Stimulated activated CD4-positive, alpha-beta T cell treated with anti-CD3 and anti-CD28 coated beads, Interleukin-15, amount 100 ng/mL, for 48 hours (primary cell): ENCODE results near the gene DNAH6.

Experiments used
- DNase-seq, 2 donors: peaks; one replicate each; pipeline ENCODE4 v3.0.0-alpha.2; 2020; ENCODE audit warnings: low read depth in 2 of 2

The DNAH6 gene

DNA sequence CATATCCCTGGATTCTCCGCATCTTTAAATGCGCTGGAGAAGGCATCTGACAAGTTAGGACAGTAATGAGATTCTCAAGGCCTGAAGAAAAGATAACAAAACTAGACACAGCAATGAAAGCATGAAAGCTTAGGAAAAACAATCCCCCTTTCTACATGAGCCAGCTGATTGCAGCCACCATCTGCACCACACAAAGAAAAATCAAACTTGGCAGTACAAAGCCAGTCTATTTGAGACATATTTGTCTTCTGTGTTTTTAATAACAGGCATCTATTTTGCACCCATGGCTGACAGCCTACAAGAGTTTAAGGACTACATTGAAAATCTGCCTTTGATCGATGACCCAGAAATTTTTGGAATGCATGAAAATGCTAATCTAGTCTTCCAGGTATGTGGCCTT is 281.0 kb downstream of the DNAH6 start:
- DNase-seq = no peak

DNA sequence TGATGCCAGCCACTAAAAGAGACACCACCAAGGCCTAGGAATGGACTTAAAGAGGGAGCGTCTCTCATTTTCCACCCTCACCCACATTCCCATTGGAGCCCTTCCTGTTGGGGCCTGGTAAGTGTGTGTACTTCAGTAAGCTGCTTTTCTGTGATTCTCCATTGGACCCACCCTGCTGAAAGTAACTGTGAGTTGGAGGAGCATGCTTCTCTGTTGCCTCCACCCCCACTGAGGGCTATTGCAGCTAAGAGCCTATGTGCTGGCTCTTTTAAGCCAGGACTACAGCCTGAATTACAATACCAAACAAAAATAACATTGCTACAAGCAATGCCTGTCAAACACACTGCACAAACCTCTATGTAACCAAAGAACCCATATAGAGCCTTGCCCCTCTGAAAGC is 283.5 kb downstream of the DNAH6 start:
- DNase-seq = no peak

DNA sequence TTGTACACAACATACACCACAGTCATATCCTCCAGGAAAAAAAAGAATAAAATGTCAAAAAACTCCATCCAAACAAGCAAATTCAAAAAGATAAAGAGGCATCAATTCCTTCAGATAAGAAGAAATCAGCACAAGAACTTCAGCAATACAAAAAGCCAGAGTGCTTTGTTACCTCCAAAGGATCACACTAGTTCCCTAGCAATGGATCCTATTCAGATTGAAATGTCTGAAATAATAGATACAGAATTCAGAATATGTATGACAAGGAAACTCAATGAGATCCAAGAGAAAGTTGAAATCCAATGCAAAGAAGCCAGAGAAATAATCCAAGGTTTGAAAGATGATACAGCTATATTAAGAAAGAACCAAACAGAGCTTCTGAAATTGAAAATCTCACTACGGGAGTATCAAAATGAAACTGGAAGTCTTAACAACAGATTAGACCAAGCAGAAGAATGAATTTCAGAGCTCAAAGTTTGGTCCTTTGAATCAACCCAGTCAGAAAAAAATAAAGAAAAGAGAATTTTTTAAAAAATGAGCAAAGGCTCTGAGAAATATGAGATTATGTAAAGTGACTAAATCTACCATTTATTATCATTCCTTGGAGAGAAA is 284.0 kb downstream of the DNAH6 start:
- DNase-seq = no peak

DNA sequence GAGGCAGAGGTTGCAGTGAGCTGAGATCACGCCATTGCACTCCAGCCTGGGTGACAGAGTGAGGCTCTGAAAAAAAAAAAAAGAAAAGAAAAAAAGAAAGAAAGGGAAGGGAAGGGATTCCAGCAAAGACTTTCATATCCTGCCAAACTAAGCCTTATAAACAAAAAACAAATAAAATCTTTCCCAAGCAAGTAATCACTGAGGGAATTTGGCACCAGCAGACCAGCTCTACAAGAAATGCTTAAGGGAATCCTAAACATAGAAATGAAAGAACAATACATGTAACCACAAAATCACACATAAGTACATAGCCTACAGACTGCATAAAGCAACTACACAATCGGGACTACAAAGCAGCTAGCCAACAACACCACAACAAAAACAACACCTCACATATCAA is 285.5 kb downstream of the DNAH6 start:
- no peak for DNase-seq

DNA sequence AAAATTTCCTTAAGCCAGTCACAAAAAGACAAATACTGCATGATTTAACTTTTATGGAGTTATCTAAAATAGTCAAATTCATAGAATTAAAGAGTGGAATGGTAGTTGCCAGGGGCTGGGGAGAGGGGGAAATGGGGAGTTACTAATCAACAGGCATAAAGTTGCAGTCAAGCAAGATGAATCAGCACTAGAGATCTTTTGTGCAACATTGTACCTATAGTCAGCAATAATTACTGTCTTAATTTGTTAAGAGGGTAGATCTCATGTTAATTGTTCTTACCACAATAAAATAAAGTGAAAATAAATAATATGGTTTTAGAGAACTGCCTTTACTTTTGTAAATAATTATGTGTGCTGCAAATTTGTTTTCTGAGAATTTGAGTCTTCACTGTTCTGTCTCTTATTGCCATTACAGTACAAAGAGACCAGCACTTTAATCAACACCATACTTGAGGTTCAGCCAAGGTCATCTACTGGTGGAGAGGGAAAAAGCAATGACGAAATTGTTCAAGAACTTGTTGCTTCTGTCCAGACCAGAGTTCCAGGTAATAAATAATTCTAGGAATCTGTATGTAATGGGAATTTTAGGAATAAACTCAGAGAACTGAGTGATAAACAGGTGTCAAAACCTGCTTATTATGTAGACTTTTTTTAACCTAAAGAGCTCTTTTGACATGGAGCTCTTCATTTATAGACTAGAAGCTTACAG is 289.1 kb downstream of the DNAH6 start:
- DNase-seq = no peak

- no peak for DNase-seq
Measured at GRCh38 chr2:84807063-84807485, 290.8 kb downstream of the DNAH6 start.

- no peak for DNase-seq
Measured at GRCh38 chr2:84808279-84808678, 292.0 kb downstream of the DNAH6 start.

GRCh38 chr2:84811839-84812431 is 295.6 kb downstream of the DNAH6 start:
- DNase-seq = no peak

DNA sequence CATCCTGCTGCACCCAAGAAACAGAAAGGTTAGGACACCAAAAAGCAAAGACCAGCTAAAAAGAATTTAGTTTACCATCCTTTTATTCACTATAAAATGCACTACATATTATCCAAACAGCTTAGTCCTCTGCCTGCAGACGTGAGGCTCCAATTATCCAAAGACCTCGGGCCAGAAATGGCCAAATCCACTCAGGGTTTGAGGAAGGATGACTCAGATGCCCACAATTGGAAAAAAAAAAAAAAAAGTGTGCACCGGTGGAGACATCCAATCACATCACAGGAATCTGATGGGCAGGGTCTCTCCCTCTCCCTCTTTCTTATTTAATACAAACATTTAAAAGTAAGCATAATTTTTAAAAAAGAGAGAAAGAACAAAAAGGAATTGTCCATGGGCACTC is 298.8 kb downstream of the DNAH6 start:
- no peak for DNase-seq

- DNase-seq = no peak
Measured at GRCh38 chr2:84816426-84817026, 300.2 kb downstream of the DNAH6 start.

- DNase-seq = no peak
Measured at GRCh38 chr2:84817239-84817655, 300.9 kb downstream of the DNAH6 start.

- no peak for DNase-seq
Measured at GRCh38 chr2:84821806-84822205, 305.5 kb downstream of the DNAH6 start.

DNA sequence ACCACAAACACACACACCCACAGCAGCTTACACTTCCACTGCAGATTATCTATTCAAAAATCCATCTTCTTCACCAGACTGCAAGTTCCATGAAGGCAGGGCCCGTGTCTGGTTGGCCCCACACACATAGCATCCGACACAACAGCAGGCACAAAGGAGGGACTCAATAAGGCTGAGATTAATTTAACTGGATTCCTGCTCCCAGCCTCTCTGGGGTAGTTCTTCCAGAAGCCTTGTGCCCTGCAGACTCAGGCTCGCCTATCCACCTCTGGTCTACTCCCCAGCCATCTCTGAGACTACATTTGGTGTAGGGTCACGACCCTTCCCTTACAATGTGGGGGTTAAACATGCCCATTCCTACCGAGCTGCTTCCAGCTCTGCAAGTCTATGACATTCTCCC is 306.9 kb downstream of the DNAH6 start:
- DNase-seq = no peak

GRCh38 chr2:84823788-84824187 is 307.5 kb downstream of the DNAH6 start:
- no peak for DNase-seq

DNA sequence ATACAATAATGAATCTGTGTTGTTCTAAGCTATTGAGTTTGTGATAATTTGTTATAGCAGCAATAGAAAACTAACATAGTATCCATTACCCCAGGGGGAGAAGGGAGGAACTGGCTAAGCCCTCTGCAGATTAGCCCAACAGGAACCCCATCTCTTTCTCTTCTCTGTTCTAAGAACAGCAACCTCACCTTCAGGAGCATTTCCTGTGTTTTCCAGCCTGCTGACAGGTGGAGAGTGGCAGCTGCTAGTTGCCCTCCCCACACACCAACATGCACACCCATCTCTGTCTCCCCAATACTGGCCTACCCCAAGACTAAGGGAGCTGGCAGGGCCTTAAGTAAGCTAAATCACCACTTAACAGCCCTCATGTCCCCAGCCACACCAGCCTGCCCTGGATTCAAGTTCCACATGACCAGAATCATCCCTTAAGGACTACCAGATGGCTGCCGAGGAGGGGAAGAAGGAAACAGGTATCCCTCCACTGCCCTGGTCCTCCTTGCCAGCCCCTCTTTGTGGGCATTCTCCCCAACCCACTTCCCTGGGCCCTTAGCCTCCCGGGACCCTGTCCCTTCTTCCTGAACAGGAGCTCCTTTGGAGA is 311.8 kb downstream of the DNAH6 start:
- no peak for DNase-seq

DNA sequence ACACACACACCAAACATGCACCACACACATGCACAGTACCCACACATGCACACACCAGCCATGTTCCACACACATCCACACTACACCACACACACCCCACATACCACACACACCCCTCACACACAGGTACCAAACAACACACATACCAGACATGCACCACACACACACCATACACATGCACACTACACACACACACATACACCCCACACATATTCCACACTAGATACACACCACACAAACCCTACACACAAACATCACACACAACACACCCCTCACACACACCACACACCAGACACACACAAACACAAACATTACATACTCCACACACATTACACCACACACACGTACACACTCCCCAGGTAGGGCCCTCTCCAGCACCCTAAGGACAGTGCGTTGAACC is 313.4 kb downstream of the DNAH6 start:
- DNase-seq = no peak

- no peak for DNase-seq
Measured at GRCh38 chr2:84830095-84830494, 313.8 kb downstream of the DNAH6 start.

DNA sequence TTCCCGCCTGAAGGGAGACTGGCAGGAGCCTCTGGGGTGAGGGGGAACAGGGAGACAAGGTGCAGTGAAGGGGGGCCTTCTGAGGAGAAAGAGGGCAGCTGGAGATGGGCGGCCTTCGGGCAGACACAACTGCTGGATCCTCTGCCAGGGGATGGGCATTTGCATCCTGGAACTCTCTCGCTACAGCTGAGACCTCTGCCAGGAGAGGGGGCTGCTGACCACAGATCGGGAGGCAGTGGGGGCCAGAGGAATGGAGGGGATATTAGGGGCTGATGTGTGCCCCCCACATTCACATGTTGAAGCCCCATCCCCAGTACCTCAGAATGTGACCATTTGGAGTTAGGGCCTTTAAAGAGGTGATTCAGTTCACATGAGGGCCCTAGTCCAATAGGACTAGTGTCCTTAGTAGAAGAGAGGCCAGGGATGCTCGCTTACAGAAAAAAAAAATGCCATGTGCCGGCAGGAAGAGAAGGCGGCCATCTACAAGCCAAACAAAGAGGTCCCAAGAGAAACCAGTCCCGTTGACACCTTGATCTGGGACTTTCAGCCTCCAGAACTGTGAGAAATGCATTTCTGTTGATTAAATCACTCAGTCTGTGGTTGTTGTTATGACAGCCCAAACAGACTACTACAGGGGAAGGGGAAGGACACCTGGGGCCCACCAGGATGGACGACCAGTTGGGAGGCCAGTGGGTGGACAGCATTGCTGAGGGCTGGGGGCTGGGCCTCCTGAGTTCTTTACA is 314.6 kb downstream of the DNAH6 start:
- DNase-seq = no peak

- no peak for DNase-seq
Measured at GRCh38 chr2:84832772-84833461, 316.6 kb downstream of the DNAH6 start.

- DNase-seq = no peak
Measured at GRCh38 chr2:84833481-84834150, 317.3 kb downstream of the DNAH6 start.

DNA sequence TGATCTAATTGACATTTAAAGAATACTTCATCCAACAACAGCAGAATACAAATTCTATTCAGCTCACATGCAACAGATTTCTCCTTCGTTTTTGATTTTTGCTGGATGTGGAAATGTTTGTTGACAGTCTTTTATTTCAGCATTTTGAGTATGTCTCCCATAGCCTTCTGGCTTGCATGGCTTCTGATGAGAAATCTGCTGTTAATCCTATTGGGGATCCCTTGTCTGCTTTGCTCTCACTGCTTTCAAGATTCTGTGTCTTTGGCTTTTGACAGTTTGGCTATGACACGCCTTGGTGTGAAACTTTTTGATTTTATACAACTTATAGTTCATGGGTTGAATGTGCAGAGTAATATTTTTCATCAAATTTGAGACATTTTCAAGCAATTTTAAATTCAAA is 319.9 kb downstream of the DNAH6 start:
- no peak for DNase-seq
